ENCODE results near the gene VILL. TPM values are rescaled to one million over a fixed set of nuclear protein-coding genes. Genes with fewer than 3 reads are reported as not detected.

The VILL gene
- polyA plus RNA-seq, 1 of the 3 experiments (the other 2 are of a cell fraction): 8.8 TPM

DNA sequence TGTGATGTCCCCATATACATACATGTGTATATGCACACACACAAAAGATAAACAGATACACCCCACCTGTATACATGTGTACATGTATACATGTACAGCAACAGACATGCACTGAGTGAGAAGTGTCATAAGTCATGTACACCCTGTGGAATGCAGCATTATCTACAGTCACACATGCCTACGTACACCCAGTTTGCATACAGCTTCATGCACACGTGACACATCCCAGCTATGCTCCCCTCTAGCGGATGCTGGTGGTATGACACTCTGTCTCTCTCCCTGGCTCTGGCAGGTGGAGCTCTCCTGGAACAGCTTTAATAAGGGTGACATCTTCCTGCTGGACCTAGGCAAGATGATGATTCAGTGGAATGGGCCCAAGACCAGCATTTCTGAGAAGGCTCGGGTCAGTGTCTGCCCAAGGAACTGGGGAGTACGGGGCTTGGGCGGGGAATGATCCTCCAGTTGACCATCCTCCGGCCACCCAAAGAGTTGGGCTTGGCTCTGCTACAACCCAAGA, 6.3 kb downstream of the VILL start (continued):
- TF ChIP-seq, protein P1, sequence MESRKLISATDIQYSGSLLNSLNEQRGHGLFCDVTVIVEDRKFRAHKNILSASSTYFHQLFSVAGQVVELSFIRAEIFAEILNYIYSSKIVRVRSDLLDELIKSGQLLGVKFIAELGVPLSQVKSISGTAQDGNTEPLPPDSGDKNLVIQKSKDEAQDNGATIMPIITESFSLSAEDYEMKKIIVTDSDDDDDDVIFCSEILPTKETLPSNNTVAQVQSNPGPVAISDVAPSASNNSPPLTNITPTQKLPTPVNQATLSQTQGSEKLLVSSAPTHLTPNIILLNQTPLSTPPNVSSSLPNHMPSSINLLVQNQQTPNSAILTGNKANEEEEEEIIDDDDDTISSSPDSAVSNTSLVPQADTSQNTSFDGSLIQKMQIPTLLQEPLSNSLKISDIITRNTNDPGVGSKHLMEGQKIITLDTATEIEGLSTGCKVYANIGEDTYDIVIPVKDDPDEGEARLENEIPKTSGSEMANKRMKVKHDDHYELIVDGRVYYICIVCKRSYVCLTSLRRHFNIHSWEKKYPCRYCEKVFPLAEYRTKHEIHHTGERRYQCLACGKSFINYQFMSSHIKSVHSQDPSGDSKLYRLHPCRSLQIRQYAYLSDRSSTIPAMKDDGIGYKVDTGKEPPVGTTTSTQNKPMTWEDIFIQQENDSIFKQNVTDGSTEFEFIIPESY (IDR thresholded peaks at IDR 0.05; ENCODE audit: borderline replicate concordance, low read depth): no peak
- TF ChIP-seq NRF1 (IDR thresholded peaks at IDR 0.05; ENCODE audit: low read depth, low read length): no peak
- TF ChIP-seq, protein P2, sequence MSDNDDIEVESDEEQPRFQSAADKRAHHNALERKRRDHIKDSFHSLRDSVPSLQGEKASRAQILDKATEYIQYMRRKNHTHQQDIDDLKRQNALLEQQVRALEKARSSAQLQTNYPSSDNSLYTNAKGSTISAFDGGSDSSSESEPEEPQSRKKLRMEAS (IDR thresholded peaks at IDR 0.05; ENCODE audit: low read depth): peak; percentile 88
- no peak for TF ChIP-seq CHD2 (IDR thresholded peaks at IDR 0.05; ENCODE audit: low read length, partially characterized antibody)
- TF ChIP-seq, protein P3, sequence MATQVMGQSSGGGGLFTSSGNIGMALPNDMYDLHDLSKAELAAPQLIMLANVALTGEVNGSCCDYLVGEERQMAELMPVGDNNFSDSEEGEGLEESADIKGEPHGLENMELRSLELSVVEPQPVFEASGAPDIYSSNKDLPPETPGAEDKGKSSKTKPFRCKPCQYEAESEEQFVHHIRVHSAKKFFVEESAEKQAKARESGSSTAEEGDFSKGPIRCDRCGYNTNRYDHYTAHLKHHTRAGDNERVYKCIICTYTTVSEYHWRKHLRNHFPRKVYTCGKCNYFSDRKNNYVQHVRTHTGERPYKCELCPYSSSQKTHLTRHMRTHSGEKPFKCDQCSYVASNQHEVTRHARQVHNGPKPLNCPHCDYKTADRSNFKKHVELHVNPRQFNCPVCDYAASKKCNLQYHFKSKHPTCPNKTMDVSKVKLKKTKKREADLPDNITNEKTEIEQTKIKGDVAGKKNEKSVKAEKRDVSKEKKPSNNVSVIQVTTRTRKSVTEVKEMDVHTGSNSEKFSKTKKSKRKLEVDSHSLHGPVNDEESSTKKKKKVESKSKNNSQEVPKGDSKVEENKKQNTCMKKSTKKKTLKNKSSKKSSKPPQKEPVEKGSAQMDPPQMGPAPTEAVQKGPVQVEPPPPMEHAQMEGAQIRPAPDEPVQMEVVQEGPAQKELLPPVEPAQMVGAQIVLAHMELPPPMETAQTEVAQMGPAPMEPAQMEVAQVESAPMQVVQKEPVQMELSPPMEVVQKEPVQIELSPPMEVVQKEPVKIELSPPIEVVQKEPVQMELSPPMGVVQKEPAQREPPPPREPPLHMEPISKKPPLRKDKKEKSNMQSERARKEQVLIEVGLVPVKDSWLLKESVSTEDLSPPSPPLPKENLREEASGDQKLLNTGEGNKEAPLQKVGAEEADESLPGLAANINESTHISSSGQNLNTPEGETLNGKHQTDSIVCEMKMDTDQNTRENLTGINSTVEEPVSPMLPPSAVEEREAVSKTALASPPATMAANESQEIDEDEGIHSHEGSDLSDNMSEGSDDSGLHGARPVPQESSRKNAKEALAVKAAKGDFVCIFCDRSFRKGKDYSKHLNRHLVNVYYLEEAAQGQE (IDR thresholded peaks at IDR 0.05; ENCODE audit: low read depth, low read length): no peak
- TF ChIP-seq EZH2phosphoT487 (IDR thresholded peaks at IDR 0.05; ENCODE audit: borderline replicate concordance, low read depth): no peak
- TF ChIP-seq ELF1 (IDR thresholded peaks at IDR 0.05): no peak
- peak; percentile 79 for TF ChIP-seq SIN3A (IDR thresholded peaks at IDR 0.05; ENCODE audit: borderline replicate concordance, low read depth, low read length)
- TF ChIP-seq, protein P4, sequence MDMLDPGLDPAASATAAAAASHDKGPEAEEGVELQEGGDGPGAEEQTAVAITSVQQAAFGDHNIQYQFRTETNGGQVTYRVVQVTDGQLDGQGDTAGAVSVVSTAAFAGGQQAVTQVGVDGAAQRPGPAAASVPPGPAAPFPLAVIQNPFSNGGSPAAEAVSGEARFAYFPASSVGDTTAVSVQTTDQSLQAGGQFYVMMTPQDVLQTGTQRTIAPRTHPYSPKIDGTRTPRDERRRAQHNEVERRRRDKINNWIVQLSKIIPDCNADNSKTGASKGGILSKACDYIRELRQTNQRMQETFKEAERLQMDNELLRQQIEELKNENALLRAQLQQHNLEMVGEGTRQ (IDR thresholded peaks at IDR 0.05; ENCODE audit: borderline replicate concordance, low read depth, low read length): peak; percentile 76; the same call in 1 of the 2 replicates
- TF ChIP-seq TAF1 (IDR thresholded peaks at IDR 0.05; ENCODE audit: borderline replicate concordance, low read depth, low read length): no peak
- TF ChIP-seq NFIC (IDR thresholded peaks at IDR 0.05; ENCODE audit: borderline replicate concordance): no peak
- no peak for TF ChIP-seq POLR2AphosphoS5 (IDR thresholded peaks at IDR 0.05; ENCODE audit: low read depth, low read length)
- TF ChIP-seq RAD21 (IDR thresholded peaks at IDR 0.05; ENCODE audit: low read length): peak; percentile 68
- peak; percentile 95 for TF ChIP-seq MXI1 (IDR thresholded peaks at IDR 0.05; ENCODE audit: low read depth, low read length)
- TF ChIP-seq RXRA (IDR thresholded peaks at IDR 0.05; ENCODE audit: borderline replicate concordance, low read depth): no peak
- TF ChIP-seq FOSL2 (IDR thresholded peaks at IDR 0.05; ENCODE audit: borderline replicate concordance, low read depth): no peak
- TF ChIP-seq TCF12 (IDR thresholded peaks at IDR 0.05): no peak
- TF ChIP-seq FOXM1 (IDR thresholded peaks at IDR 0.05; ENCODE audit: low read depth): no peak
- 0 out of 2 replicates have a peak, but pooled peaks have one; percentile 41 for TF ChIP-seq RCOR1 (IDR thresholded peaks at IDR 0.05; ENCODE audit: low read length)
- TF ChIP-seq GATA2 (CRISPR knock-in tag; IDR thresholded peaks at IDR 0.05): no peak
- TF ChIP-seq GABPA (IDR thresholded peaks at IDR 0.05; ENCODE audit: low read depth): no peak

Measured in SK-N-SH (cell line).